ENCODE data around the gene ASF1B.

ASF1B gene

DNA sequence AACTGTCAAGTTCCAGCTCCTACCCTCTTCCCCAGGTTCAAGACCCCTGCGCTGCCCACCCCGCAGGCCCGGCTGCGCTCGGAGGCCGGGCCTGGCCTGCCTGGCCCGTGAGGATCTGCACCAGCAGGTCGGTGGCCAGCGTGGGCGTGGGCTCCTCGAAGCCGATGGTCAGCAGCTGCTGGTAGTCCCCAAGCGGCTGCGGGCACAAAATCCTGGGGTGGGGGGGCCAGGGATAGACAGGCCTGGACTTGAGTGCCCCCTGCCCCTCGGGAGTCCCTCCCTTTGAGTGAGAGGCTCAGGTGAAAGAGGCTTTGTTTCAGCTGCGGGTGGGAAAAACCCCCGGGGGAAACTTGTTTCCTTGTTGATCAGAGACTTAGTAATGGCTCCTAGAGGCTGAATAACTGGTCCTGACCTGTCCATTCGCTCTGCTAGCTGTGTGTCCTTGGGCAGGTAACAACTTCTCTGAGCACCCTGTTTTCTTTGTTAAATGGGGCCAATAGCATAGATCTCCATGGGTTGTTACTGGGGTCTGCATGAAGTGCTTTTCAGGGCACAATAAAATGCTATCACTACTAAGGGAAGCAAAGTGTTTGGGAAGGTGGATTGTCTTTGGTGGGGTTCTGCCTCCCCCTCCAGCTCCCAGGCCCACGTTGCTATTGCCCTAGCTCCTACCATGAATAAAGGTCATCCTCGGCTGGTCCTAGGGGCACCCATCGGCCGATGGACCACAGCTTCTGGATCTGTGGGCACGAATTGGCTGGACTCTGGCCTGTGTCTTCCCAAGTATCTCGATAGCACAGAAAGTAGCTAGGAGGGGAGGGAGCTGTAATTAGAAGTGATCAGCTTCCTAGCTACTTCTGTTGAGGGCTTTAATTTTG, 54.4 kb downstream of the ASF1B start:
- DNase-seq, result peak in 1 of 2 donors; percentile 41

DNA sequence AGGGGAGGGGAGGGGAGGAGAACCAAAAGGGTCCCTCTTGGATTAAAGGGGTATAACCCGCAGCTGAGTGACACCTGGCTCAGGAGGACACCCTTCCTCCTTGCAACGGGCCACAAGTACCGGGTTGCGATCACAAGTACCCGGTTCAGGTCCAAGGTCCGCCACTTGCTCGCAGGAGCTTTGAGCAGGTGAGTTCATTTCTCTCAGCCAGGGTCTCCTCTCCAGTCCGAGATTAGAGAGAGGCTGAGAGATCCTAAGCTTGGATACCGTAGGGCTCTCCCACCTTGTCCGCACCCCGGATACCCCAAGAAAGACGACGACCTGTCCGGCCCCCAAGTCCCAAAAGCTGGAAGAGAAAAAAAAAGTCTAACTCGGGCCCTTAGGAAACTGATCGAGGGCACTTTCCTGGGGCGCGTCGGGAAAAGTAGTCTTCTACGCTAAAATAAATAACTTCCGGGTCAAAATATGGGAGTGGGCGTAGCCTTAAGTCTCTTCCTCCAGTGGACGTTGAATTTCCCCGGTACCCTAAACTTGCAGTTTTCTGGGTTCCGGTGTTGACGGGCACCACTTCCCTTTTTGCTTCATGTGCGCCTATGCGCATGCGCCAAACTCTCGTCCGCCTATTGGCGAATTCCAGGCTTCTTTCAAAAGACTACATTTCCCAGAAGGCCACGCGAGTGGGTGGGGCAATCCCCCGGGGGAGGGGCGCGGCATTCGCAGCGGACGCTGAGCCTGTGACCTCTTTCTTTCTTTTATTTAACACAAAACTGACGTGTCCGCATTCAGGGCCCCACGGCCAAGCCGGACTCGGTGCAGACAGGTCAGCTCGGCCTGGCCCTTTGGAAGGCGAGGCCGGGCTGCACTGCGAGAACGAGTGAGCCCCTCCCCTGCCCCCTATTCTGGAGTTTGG, 55.2 kb downstream of the ASF1B start:
- DNase-seq, result peak; percentile 100

DNA sequence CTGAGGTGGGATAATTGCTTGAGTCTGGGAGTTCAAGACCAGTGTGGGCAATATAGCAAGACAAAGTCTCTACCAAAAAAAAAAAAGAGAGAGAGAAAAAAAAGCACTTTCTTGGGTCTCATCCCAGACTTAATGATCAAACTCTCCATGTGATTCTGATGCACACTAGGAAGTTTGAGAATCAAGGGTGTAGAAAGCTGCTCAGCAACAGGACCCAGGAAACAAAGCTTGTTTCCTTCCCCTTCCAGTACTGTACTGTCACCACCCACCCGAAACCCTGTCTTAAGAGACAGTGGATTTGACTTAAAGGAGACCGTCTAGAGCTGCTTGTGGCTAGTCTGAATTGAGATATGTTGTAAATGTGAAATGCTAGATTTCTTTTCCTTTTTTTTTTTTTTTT, 58.0 kb downstream of the ASF1B start:
- DNase-seq, result peak; percentile 82 to 93

DNA sequence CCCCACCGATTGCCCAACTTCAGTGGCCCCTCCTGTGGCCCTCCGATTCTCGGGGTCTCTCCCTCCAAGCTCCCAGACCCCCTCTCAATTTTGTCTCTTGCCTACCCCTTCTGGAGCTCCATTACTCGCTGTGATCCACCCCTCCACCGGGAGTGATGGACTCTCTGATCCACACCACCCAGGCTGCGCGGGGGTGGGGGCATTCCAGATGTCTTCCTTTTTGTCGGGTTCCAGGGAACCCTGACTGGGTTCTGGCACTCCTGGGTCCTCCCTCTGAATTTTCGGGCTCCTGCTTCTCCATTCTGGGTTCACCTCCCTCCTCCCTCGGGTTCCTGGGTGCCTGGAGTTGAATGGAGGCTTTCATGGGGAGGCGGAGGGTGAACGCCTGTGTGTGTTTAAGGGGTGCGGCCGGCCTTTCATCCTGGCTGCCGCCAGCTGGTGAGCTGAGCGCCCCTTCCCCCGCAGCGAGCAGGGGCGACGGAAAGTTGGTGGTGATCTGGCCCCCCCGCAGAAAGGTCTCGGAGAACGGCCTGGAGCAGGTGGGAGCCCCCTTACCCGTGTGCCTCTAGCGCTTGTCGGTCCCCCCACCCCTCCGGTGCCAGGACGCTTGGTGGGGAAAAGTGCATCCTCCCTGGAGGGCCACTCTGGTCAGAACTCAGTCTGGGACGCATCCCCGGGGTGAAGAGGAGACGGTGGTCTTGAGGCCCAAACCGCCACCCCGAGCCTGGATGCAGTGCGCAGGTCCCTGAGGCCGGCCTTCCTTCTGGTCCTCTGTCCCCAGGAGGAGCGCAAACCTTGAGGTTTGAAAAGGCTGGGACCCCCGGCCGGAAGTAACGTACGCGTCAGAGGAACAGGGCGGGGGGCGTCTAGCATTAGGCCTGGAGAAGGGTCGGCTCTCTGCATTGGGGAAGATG, 62.2 kb downstream of the ASF1B start:
- DNase-seq, result peak; percentile 28 to 59

DNA sequence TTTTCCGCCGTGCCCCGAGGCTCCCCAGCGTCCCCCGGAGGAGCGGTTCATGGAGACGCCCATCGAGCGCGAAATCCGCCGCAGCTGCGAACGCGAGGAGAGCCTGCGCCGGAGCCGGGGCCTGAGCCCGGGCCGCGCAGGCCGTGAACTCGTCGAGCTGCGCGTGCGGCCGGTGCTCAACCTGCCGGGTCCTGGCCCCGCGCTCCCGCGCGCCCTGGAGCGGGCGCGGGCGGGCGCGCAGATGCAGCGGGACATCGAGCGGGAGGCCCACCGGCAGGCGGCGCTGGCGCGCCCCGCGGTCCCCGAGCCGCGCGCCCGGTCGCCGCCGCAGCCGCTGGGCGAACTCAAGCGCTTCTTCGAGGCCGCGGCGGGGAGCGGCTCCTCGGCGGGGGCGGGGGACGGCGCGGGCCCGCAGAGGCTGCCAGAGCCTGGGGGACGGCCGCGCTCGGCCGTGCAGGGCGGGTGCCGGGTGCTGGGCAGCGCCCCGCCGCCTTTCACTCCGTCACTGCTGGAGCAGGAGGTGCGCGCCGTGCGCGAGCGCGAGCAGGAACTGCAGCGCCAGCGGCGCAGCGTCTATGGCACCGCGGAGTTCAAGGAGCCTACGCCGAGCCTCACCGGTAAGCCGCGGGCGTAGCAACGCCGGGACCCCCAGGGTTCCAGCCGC, 63.0 kb downstream of the ASF1B start:
- DNase-seq, result peak; percentile 56 to 75

DNA sequence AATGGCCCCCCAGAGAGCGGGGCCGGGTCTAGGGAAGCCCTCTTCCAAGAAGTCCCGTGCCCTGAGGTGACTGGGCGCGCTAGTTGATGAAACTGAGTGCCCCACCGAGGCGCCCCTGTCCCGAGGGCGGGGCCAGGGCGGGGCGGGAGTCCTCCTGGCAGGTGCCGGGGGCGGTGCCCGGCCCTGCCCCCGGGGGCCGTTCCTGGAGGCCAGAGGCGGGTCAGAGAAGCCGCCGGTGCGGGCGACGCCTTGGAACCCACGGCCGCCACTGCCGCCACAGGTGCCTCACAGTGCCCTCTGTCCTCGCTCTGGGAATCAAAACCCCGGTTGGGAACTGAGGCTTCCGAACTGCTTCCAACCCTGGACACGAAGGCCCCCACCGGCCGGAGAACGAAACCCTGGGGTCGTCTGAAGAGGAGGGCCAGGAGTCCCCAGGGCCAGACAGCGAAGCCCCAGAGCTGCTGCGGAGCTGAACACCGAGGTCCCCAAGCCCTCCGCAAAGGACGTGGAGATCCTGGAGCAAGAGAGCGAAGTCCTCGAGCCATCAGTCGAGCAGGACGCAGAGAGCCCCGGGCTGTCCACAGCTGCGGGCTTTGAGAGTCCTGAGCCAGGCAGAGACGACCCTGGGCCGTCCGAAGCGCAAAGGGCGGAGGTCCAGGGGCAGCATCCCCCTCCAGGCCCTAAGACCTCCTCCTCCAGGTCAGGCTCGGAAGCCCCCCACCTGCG, 63.7 kb downstream of the ASF1B start, which contains the start of gene MISP3:
MISP3 (plus strand) TSS at position 252 of the 726 bp plus-strand sequence. CDS start 524 bp downstream, outside the sequence.
- no peak for DNase-seq

DNA sequence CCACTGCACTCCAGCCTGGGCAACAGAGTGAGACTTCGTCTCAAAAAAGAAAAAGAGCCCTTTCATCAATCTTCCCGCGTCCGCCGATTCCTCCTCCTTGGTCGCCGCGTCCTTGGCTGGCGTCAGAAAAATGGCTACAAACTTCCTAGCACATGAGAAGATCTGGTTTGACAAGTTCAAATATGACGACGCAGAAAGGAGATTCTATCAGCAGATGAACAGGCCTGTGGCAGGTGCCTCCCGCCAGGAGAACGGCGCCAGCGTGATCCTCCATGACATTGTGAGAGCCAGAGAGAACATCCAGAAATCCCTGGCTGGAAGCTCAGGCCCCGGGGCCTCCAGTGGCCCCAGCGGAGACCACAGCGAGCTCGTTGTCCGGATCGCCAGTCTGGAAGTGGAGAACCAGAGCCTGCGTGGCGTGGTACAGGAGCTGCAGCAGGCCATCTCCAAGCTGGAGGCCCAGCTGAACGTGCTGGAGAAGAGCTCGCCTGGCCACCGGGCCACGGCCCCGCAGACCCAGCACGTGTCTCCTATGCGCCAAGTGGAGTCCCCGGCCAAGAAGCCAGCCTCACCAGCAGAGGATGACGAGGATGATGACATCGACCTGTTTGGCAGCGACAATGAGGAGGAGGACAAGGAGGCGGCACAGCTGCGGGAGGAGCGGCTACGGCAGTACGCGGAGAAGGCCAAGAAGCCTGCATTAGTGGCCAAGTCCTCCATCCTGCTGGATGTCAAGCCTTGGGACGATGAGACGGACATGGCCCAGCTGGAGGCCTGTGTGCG, 65.9 kb downstream of the ASF1B start:
- DNase-seq, result no peak

All from inflammatory macrophage treated with lipopolysaccharide for 1 hour (primary cell).